ENCODE data around the gene SC5D. TPM values are rescaled to one million over a fixed set of nuclear protein-coding genes. Genes with fewer than 3 reads are reported as not detected.

The SC5D gene
- total RNA-seq, 4 donors from 2014 or later: 18.5 to 23.7 (median 20.6) TPM

DNA sequence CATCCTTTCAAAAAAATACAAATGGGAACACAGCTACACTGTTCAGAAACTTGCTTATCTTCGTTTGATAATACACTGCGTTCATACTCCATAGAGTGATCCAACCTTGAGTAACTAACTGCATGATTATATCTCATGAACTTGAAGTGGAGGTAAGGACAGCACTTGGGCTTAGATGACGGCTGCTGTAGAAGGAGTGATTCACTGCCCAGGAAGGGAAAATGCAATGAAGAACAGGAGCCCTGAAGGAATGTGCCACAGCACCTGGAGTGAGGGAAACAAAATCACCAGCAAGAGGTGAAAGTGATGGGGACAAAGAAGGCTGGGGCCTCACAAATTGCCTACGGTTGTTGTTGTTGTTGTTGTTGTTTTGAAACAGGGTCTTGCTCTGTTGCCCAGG is 44.1 kb upstream of the SC5D start:
- 86% methylated on average over 4 of the region's 4 CpGs for WGBS
- intact Hi-C loops (cut with DNase I): loop anchor here (2.0 kb wide), 1 partner anchor 342 kb away; no protein-coding TSS in a partner anchor

DNA sequence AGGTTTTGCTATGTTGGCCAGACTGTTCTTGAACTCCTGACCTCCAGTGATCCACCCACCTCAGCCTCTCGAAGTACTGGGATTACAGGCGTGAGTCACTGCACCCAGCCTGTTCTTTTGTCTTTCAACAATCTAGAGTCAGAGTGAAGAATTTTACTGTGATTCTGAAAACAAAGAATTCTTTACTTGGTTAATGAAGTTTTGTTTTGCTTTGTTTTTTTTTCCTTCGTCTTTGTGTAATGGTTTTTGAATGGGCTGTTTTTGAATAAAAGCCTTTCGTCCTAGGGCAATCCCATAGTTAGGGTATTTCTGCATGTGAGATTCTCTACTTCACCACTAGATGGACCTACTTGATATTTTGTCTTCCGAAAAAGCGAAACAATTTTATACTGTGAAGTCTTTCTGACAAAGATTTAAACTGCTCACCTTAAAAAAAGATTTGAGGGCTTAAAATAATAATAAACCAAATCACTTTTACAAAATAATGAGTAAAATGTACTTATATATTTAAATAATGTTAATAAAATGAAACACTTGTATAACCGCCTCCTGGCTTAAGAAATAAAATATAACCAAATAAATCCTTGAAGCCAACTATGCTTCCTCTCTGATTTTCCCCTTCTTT is 43.4 kb upstream of the SC5D start:
- no peaks in the 10 kb centered on the region for H3K36me3 ChIP-seq
- DNase-seq (ENCODE audit: extremely low spot score): no peak
- H3K27ac ChIP-seq (replicated peaks in 1 of 4): no peak overlapping the region
- H3K27me3 ChIP-seq: no peaks in the 10 kb centered on the region
- intact Hi-C loops (cut with DNase I): loop anchor here (2.0 kb wide), 1 partner anchor 342 kb away; no protein-coding TSS in a partner anchor
- no peaks in the 10 kb centered on the region for H3K9me3 ChIP-seq
- H3K4me1 ChIP-seq: peaks cover 0 to 8% (median 0%) of the 10 kb centered on the region in 4 donors
- H3K4me3 ChIP-seq: no peak overlapping the region
- 28% methylated on average over 7 of the region's 7 CpGs for WGBS
- TF ChIP-seq, protein P1, sequence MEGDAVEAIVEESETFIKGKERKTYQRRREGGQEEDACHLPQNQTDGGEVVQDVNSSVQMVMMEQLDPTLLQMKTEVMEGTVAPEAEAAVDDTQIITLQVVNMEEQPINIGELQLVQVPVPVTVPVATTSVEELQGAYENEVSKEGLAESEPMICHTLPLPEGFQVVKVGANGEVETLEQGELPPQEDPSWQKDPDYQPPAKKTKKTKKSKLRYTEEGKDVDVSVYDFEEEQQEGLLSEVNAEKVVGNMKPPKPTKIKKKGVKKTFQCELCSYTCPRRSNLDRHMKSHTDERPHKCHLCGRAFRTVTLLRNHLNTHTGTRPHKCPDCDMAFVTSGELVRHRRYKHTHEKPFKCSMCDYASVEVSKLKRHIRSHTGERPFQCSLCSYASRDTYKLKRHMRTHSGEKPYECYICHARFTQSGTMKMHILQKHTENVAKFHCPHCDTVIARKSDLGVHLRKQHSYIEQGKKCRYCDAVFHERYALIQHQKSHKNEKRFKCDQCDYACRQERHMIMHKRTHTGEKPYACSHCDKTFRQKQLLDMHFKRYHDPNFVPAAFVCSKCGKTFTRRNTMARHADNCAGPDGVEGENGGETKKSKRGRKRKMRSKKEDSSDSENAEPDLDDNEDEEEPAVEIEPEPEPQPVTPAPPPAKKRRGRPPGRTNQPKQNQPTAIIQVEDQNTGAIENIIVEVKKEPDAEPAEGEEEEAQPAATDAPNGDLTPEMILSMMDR (IDR thresholded peaks at IDR 0.05): peak; percentile 74 to 91 (median 84)
- no peak for TF ChIP-seq POLR2AphosphoS5 (IDR thresholded peaks at IDR 0.05)

More for the DNA sequence above, 44.1 kb upstream of the SC5D start:
- Histone ChIP-seq H3K9me3 (no peaks in the 10 kb centered on the region), H3K27ac (replicated peaks in 1 of 4) (no peak overlapping the region), H3K4me3 (no peak overlapping the region), H3K27me3 (no peaks in the 10 kb centered on the region), H3K4me1 (peaks cover 0 to 8% (median 0%) of the 10 kb centered on the region in 4 donors), H3K36me3 (no peaks in the 10 kb centered on the region)
- TF ChIP-seq EP300 (IDR thresholded peaks at IDR 0.05) (no peak), POLR2A (IDR thresholded peaks at IDR 0.05; ENCODE audit: low read depth) (no peak), POLR2AphosphoS5 (IDR thresholded peaks at IDR 0.05) (no peak)
- TF ChIP-seq, protein P1 (IDR thresholded peaks at IDR 0.05): no peak
- no peak for DNase-seq (ENCODE audit: extremely low spot score)

DNA sequence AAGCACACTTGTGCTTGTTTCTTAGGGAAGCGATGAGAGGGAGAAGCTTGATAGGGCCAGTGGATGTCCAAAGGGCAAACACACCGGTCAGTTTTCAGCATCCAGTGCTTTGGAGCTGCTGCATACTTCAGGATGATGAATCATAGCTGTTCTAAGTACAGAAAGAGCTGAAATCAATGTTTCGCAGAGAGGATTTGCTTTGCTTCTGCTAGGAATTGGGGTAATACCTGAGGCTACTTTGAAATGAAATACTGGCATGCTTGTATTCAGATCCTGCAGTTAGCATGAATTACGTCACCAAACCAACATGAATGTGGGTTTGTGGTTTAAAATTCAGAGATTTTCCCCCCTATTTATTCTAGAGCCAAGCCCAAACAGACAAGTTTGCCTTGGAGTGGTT is 41.7 kb upstream of the SC5D start:
- Histone ChIP-seq H3K27me3 (no peaks in the 10 kb centered on the region), H3K9me3 (no peaks in the 10 kb centered on the region), H3K27ac (replicated peaks in 1 of 4) (no peak overlapping the region), H3K36me3 (no peaks in the 10 kb centered on the region), H3K4me1 (peaks cover 0 to 8% (median 0%) of the 10 kb centered on the region in 4 donors), H3K4me3 (no peak overlapping the region)
- TF ChIP-seq, protein P1 (IDR thresholded peaks at IDR 0.05): no peak
- no peak for TF ChIP-seq EP300 (IDR thresholded peaks at IDR 0.05)
- TF ChIP-seq POLR2AphosphoS5 (IDR thresholded peaks at IDR 0.05): no peak
- TF ChIP-seq POLR2A (IDR thresholded peaks at IDR 0.05; ENCODE audit: low read depth): no peak
- intact Hi-C loops (cut with DNase I): loop anchor here (5.0 kb wide), 1 partner anchor 41 kb away; the partner anchor contains the start of gene SC5D
- WGBS: 82% methylated on average over 4 of the region's 4 CpGs
- no peak for DNase-seq (ENCODE audit: extremely low spot score)

DNA sequence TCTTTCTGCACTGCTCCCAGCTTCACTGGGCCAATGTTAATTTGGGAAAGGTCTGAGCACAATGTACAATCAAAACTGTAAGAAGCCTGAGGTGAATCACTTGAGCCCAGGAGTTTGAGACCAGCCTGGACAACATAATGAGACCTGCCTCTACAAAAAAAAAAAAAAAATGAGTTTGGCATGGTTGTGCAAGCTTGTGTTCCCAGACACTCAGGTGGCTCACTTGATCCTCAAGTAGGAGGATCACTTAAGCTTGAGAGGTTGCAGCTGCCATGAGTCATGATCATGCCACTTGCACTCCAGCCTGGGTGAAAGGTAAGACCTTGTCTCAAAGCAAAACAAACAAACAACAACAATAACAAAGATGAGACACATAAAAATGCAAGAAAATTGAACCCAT is 38.6 kb upstream of the SC5D start:
- intact Hi-C loops (cut with DNase I): loop anchor here (5.0 kb wide), 1 partner anchor 38 kb away; the partner anchor contains the start of gene SC5D
- no peak for DNase-seq (ENCODE audit: extremely low spot score)

More for the DNA sequence above, 38.6 kb upstream of the SC5D start:
- Histone ChIP-seq H3K9me3 (no peaks in the 10 kb centered on the region), H3K4me1 (peaks cover 0 to 6% (median 0%) of the 10 kb centered on the region in 4 donors), H3K27ac (replicated peaks in 1 of 4) (no peak overlapping the region), H3K27me3 (no peaks in the 10 kb centered on the region), H3K36me3 (no peaks in the 10 kb centered on the region), H3K4me3 (no peak overlapping the region)
- TF ChIP-seq, protein P1 (IDR thresholded peaks at IDR 0.05): no peak
- TF ChIP-seq EP300 (IDR thresholded peaks at IDR 0.05): no peak
- TF ChIP-seq POLR2AphosphoS5 (IDR thresholded peaks at IDR 0.05): no peak
- TF ChIP-seq POLR2A (IDR thresholded peaks at IDR 0.05; ENCODE audit: low read depth): no peak

All from esophagus muscularis mucosa (tissue), 4 donors.